ENCODE results near the gene SERINC2. TPM values are rescaled to one million over a fixed set of nuclear protein-coding genes. Genes with fewer than 3 reads are reported as not detected.

Gene SERINC2
- total and polyA plus RNA-seq, 2 of the 8 experiments (the other 6 are each of a cell fraction or from before 2014, with no cell fraction given) = 31.4 to 60.0 TPM

DNA sequence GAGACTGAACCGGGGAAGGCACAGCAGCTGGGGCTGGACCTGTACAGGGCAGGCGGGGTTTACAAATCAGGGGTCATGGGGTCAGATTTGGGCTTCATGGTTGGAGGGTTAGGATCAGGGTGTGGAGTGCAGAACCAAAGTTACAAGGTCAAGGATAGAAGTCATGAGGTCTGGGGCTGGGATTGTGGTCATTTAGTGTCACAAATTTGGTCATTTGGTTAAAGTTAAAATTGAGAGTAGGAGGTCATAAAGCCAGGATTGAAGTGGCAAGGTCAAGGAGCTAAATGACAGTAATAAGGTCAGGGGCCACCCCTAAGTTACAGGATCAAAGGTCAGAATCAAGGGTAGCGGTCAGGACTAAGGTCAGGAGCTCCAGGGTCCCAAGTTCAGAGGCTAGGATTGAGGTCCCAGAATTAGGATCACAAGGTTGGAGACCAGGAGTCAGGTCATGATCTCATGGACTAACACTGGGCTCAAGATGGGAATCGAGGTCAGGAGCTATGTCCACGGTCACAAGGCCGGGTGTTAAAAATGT lies 20.4 kb downstream of the SERINC2 start:
- peaks cover 0 to 4% of the 10 kb centered on the region in 2 experiments for H4K20me1 ChIP-seq (replicated peaks in 1 of 2; ENCODE audit: control insufficient read depth in 1 of 2, insufficient read depth in 2 of 2, low read length in 2 of 2)
- no peak overlapping the region for H2BK5ac ChIP-seq (ENCODE audit: low read depth, low read length)
- H4K91ac ChIP-seq (replicated peaks; ENCODE audit: insufficient read length, low read length) = no peak overlapping the region
- no peak overlapping the region for H3K4me2 ChIP-seq (ENCODE audit: insufficient read depth in 1 of 2, low read depth in 2 of 2, low read length in 2 of 2)
- no peak overlapping the region for H3K18ac ChIP-seq (ENCODE audit: extremely low read depth, low read length)
- peaks cover 0 to 11% (median 3%) of the 10 kb centered on the region in 4 experiments; a peak in 3 of 8 replicates for H3K36me3 ChIP-seq (ENCODE audit: control insufficient read depth in 2 of 4, insufficient read depth in 4 of 4, low read length in 3 of 4)
- no peaks in the 10 kb centered on the region for H3K9me3 ChIP-seq (ENCODE audit: insufficient read depth in 2 of 2, low read depth in 1 of 2, low read length in 1 of 2)
- H3K4me3 ChIP-seq (ENCODE audit: extremely low read depth in 1 of 4, insufficient read depth in 2 of 4, low read depth in 3 of 4, low read length in 4 of 4) = no peak overlapping the region
- no peak overlapping the region for H3K4ac ChIP-seq (replicated peaks; ENCODE audit: insufficient read length, low read depth, low read length)
- no peak overlapping the region for H3K56ac ChIP-seq (replicated peaks; ENCODE audit: insufficient read length, low read depth, low read length)
- no peak overlapping the region for H2BK15ac ChIP-seq (ENCODE audit: low read length)
- 93% methylated on average over 6 of the region's 6 CpGs; no CpG with 5 or more reads in 1 of the 2 experiments for WGBS, 2 experiments (ENCODE audit: extremely low coverage in 1 of 2, insufficient coverage in 1 of 2, insufficient read length in 1 of 2, insufficient replicate concordance in 2 of 2, low coverage in 1 of 2, low lambda C conversion rate in 2 of 2, missing lambda C conversion rate in 1 of 2)
- no peak overlapping the region for H3K23ac ChIP-seq (ENCODE audit: insufficient read length)
- ChIA-PET POLR2A (ENCODE audit: partially characterized antibody) (interaction anchor here (1.3 to 1.5 kb wide), 2 partner anchors 9 to 12 kb away, joined by 4 to 5 read pairs; no protein-coding TSS in a partner anchor), CTCF (ENCODE audit: partially characterized antibody) (interaction anchor here (0.8 to 4.5 kb wide), 5 partner anchors 9 to 250 kb away, joined by 3 to 37 read pairs (median 3); no protein-coding TSS in a partner anchor)
- H2BK20ac ChIP-seq (ENCODE audit: low read length) = no peak overlapping the region
- H3K4me1 ChIP-seq (replicated peaks in 1 of 4; ENCODE audit: control insufficient read depth in 3 of 4, insufficient read depth in 4 of 4, low read length in 3 of 4) = peaks cover 0 to 5% (median 3%) of the 10 kb centered on the region in 4 experiments; a peak in 4 of 7 replicates
- no peak overlapping the region for H3K9ac ChIP-seq (replicated peaks in 1 of 4; ENCODE audit: extremely low read depth in 1 of 4, low read depth in 3 of 4, low read length in 3 of 4)
- no peak overlapping the region for H4K8ac ChIP-seq (ENCODE audit: extremely low read depth, insufficient read depth, low read length)
- H2BK120ac ChIP-seq (replicated peaks; ENCODE audit: low read depth, low read length) = no peak overlapping the region
- H2AK5ac ChIP-seq (ENCODE audit: low read depth, low read length) = no peak overlapping the region
- no peaks in the 10 kb centered on the region for H3K79me2 ChIP-seq (ENCODE audit: control insufficient read depth in 1 of 2, insufficient read depth in 2 of 2, low read length in 2 of 2)
- no peak overlapping the region for H3K27ac ChIP-seq (ENCODE audit: low read depth, low read length)
- H3K23me2 ChIP-seq (ENCODE audit: low read depth, low read length) = peaks cover 6% of the 10 kb centered on the region; the same call in 1 of the 2 replicates
- H2BK12ac ChIP-seq (ENCODE audit: low read depth, low read length) = no peak overlapping the region
- H2AFZ ChIP-seq (ENCODE audit: low read length) = no peak overlapping the region
- DNase-seq (ENCODE audit: low read depth in 1 of 2, low spot score in 2 of 2) (no peak), FAIRE-seq (no peak)
- H3K79me1 ChIP-seq (ENCODE audit: low read depth, low read length) = no peaks in the 10 kb centered on the region; the same call in 1 of the 2 replicates
- H3K27me3 ChIP-seq (replicated peaks in 1 of 4; ENCODE audit: control insufficient read depth in 3 of 4, extremely low read depth in 1 of 4, insufficient read depth in 3 of 4, low read length in 3 of 4) = no peaks in the 10 kb centered on the region
- no peak overlapping the region for H4K5ac ChIP-seq (ENCODE audit: insufficient read length, low read depth, low read length)
- H3K14ac ChIP-seq (ENCODE audit: insufficient read length) = no peak overlapping the region
- TF ChIP-seq PHF8 (conservative IDR thresholded peaks at IDR 0.05; ENCODE audit: low read depth, low read length) = no peak
